Measurements from ENCODE around the gene PI4KA.

PI4KA gene

DNA sequence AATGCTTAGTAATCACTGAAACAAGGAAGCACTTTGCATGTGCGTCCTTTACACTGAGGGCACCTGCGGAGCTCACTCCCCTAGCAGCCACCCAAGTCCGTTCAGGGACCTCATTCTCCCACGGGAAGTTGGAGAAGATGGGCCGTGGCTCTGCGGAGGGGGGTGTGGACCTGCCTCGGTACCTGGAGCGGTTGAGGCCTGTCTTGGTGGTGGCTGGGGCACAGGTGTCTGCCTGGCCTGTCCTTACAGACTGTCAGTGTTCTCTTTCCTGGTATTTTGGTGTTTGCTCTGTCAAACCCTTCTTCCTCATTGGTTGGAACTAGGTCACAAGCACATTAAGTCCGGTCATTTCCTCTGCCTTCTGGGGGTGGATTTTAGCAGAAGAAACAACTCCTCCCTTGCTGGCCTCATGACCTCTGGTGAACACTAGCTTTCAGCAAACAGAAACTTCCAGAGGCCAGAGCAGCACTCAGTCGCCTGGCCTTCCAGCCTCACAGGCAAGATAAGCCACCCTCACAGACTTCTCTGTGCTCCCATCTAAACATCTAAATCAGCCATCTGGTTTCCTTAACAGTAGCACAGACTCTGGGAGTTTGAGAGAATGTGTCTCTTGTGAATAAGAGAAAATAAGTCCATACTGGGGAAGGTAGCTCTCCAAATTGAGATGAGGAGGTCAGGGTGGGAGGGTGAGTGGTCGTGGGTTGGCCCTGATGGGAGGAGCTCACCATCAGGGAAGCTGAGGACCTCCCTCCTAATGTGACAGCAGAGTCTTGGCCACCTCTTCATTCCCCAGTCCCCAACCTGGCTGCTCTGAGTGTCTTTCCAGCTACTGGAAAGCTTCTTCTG is 8.8 kb upstream of the PI4KA start:
- TF ChIP-seq POLR2A (IDR thresholded peaks at IDR 0.05; ENCODE audit: low read length) (peak; percentile 28), GATA1 (IDR thresholded peaks at IDR 0.05; ENCODE audit: low read depth, low read length) (peak; percentile 51)
- DNase-seq: peak; percentile 88 to 95

- no peak for DNase-seq
Observed at GRCh38 chr22:20866736-20867135, 8.1 kb upstream of the PI4KA start.

DNA sequence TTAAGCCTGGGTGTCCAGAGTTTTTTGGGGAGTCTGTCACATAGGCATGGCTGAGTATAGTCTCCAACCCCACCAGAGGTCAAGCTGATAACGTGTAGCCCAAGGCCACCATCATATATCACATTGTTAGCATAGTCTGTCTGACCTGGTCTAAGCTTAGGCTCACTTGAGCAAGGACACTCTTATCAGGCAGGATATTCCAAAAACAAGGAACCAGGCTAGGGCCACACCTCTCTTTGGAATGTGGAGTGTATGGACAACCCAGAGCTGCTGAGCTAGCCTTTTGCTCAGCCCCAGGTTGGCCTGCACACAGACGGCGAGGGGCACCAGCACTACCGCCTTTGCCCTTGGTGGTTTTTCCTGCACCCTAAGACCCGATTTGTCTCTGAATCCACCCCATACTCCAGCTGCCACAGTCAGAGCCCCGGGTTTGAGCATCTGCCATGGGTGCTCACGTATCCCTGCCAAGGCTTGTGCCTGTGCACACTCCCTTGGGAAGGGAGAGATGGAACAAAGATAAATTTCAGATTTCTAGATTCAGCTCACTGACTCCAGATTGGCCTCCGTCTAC is 7.3 kb upstream of the PI4KA start:
- no peak for DNase-seq

More at GRCh38 chr22:20866736-20867135, 8.1 kb upstream of the PI4KA start:
- TF ChIP-seq GATA1 (IDR thresholded peaks at IDR 0.05; ENCODE audit: low read depth, low read length) (no peak), POLR2A (IDR thresholded peaks at IDR 0.05; ENCODE audit: low read length) (no peak)

GRCh38 chr22:20865331-20865730 is 6.7 kb upstream of the PI4KA start:
- TF ChIP-seq GATA1 (IDR thresholded peaks at IDR 0.05; ENCODE audit: low read depth, low read length) (no peak), POLR2A (IDR thresholded peaks at IDR 0.05; ENCODE audit: low read length) (no peak)
- no peak for DNase-seq

More for the DNA sequence above, 7.3 kb upstream of the PI4KA start:
- TF ChIP-seq GATA1 (IDR thresholded peaks at IDR 0.05; ENCODE audit: low read depth, low read length): no peak
- no peak for TF ChIP-seq POLR2A (IDR thresholded peaks at IDR 0.05; ENCODE audit: low read length)

DNA sequence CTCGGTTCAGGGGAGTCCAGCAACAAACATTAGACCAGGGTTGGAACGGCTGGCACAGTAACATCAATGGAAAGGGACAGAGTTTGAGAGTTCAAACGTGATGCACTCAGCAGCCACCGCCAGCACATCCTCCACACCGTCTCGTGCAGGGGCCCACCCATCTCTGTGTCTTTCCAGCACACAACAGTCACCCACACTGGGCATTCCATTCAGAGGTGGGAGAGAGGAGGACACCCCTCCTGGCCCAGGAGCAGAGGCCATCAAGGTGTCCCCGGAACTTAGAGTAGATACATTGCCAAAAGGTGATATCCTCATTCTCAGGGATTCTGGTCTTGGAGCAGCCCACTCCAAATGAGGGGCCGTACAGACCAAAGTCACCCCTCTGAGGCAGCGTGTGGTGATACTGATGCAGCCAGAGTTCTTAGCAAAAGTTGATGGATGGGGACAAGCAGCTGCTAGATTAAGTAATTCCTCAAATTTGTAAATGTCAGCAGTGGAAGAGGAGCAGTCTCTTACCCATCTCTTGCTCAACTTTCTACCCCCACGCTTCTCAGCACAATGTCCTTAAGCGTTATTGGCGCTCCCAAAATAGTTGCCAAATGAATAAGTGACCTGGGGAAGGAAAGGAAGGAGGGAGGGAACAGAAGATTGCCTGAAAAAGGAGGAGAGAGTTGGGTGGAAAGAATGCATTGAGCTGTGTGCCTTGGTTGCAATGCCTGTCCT is 5.7 kb upstream of the PI4KA start:
- TF ChIP-seq POLR2A (IDR thresholded peaks at IDR 0.05; ENCODE audit: low read length) (no peak), GATA1 (IDR thresholded peaks at IDR 0.05; ENCODE audit: low read depth, low read length) (no peak)
- DNase-seq: no peak

DNA sequence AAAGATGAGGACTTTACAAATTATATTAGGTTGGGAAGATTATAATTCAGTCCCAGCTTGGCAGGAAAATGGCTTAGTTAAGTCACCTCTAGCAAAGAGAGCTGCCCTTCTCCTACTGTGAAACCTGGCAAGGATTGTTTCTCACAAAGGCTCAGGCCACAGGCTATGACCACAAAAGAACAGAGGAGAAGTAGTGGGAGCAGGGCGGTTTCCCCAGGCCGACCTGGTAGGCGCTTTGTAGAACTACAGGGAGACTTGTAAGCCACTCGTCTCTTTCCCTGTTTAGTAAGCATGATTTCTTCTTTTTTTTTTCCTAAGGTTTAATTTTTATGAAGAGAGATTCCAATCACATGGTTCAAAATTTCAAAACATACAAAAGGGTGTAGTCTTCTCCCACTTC is 4.8 kb upstream of the PI4KA start:
- TF ChIP-seq GATA1 (IDR thresholded peaks at IDR 0.05; ENCODE audit: low read depth, low read length): no peak
- no peak for TF ChIP-seq POLR2A (IDR thresholded peaks at IDR 0.05; ENCODE audit: low read length)

GRCh38 chr22:20862540-20862939 is 3.9 kb upstream of the PI4KA start:
- no peak for DNase-seq
- TF ChIP-seq POLR2A (IDR thresholded peaks at IDR 0.05; ENCODE audit: low read length) (no peak), GATA1 (IDR thresholded peaks at IDR 0.05; ENCODE audit: low read depth, low read length) (no peak)

More for the DNA sequence above, 4.8 kb upstream of the PI4KA start:
- DNase-seq: no peak

DNA sequence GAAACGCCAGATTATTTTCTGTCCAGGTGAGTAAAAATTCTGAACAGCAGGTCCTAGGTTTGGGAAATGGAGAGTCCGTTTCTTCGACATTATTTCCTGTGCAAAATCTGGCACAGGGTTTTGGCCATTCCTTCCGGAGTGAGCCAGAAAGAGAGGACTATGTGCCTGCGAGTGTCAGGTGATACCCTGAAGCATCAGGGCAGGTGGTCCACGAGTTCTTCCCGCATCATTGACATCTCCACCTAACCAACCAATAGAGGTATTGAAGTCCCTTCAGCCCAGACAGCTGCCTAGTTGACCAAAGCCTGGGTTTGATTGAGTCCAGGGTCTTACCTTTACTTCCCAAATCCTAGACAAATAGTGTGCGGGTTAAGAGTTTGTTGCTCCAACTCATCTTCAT is 1.0 kb upstream of the PI4KA start:
- TF ChIP-seq GATA1 (IDR thresholded peaks at IDR 0.05; ENCODE audit: low read depth, low read length): no peak
- TF ChIP-seq POLR2A (IDR thresholded peaks at IDR 0.05; ENCODE audit: low read length): no peak
- DNase-seq: peak in 1 of 2 experiments; percentile 38

GRCh38 chr22:20857838-20858614 is 585 bp downstream of the PI4KA start:
- TF ChIP-seq GATA1 (IDR thresholded peaks at IDR 0.05; ENCODE audit: low read depth, low read length): no peak
- TF ChIP-seq POLR2A (IDR thresholded peaks at IDR 0.05; ENCODE audit: low read length): no peak
- DNase-seq: peak; percentile 86 to 89

GRCh38 chr22:20857247-20857643 is 1.4 kb downstream of the PI4KA start:
- TF ChIP-seq GATA1 (IDR thresholded peaks at IDR 0.05; ENCODE audit: low read depth, low read length): no peak
- TF ChIP-seq POLR2A (IDR thresholded peaks at IDR 0.05; ENCODE audit: low read length): no peak
- peak; percentile 62 to 64 for DNase-seq

GRCh38 chr22:20853236-20853660 is 5.4 kb downstream of the PI4KA start:
- TF ChIP-seq GATA1 (IDR thresholded peaks at IDR 0.05; ENCODE audit: low read depth, low read length) (no peak), POLR2A (IDR thresholded peaks at IDR 0.05; ENCODE audit: low read length) (no peak)
- DNase-seq: no peak

DNA sequence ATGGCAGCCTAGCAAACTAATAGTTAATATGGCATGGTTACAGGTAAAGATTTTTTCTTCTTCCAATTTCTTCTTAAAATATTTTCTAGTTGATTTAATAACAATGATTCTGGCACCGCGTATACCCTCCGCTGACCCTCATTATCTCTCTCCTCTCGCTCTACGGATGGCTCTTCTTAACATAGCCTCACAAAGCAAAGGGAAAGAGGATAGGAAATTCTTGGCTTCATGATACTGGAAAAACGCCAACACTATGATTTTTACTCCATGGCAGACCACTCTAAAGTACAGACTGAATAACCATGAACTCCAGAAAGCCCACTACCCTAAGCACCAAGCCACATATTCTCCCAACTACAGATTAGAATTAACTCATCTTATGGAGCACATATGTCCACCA is 6.1 kb downstream of the PI4KA start:
- TF ChIP-seq GATA1 (IDR thresholded peaks at IDR 0.05; ENCODE audit: low read depth, low read length) (no peak), POLR2A (IDR thresholded peaks at IDR 0.05; ENCODE audit: low read length) (no peak)
- no peak for DNase-seq

- DNase-seq: peak; percentile 57 to 67
- TF ChIP-seq GATA1 (IDR thresholded peaks at IDR 0.05; ENCODE audit: low read depth, low read length): no peak
- TF ChIP-seq POLR2A (IDR thresholded peaks at IDR 0.05; ENCODE audit: low read length): no peak
Observed at GRCh38 chr22:20852076-20852475, 6.5 kb downstream of the PI4KA start.
